HCT116 (cell line): ENCODE measurements around the gene PPT2. TPM values are rescaled to one million over a fixed set of nuclear protein-coding genes. Genes with fewer than 3 reads are reported as not detected.

ENCODE experiments used
- ATAC-seq: fragments of 200-7000 bp; cut with Tn5 transposase; 2 replicates; pipeline ENCODE4 v1.9.1; 2020; ENCODE audit warnings: mild to moderate bottlenecking, moderate library complexity
- Bru-seq: library from RNA; stranded (reverse); fragments of 400-500 nt; gene quantifications from one replicate; lab custom pipeline; 2021; lab: Mats Ljungman, UMichigan
- BruChase-seq, 2 experiments: library from RNA; stranded (reverse); fragments of 400-500 nt; gene quantifications; one replicate each; lab custom pipeline; 2021; lab: Mats Ljungman, UMichigan
- BruUV-seq: library from RNA; stranded (reverse); fragments of 400-500 nt; replicated peaks from 2 replicates; lab custom pipeline; 2021; lab: Mats Ljungman, UMichigan
- CTCF ChIA-PET: fragments of 300-600 bp; sonication (Branson Sonifier 250); formaldehyde crosslinking; loops from one replicate; lab custom pipeline; 2021; ENCODE audit warnings: antibody characterized with exemption; lab: Charles Lee
- POLR2A ChIA-PET: fragments of 300-600, 350-600 bp; sonication (Branson Sonifier 250); formaldehyde crosslinking; loops from one replicate; lab custom pipeline; 2021; ENCODE audit warnings: antibody characterized with exemption; lab: Charles Lee
- RAD21 ChIA-PET, 2 experiments: fragments of 300-600 bp; sonication (Branson Sonifier 250); formaldehyde crosslinking; loops; one replicate each; lab custom pipeline; 2023; ENCODE audit warnings: low total read pairs in 2 of 2; ENCODE audit not compliant: uncharacterized antibody in 2 of 2, unreplicated experiment in 2 of 2, low non-redundant PET in 1 of 2; lab: Charles Lee
- DNase-seq: peaks from one replicate; pipeline ENCODE4 v3.0.0-alpha.2; 2010; ENCODE audit warnings: low read depth, low spot score
- H2AFZ ChIP-seq: fragments of 200-600 bp; shearing (Covaris generic), sonication (generic); 2 replicates; pipeline ENCODE4 v1.6.1; 2017; ENCODE audit warnings: low read depth, mixed run types, mixed read lengths, antibody characterized with exemption, low read length; ENCODE audit not compliant: poor library complexity, severe bottlenecking
- H3K27ac ChIP-seq: 2 replicates; pipeline ENCODE4 v1.5.1; 2012; ENCODE audit warnings: low read depth, low read length
- H3K27me3 ChIP-seq: fragments of 200-600 bp; sonication (generic); 2 replicates; pipeline ENCODE4 v1.6.1; 2016; ENCODE audit warnings: mixed run types, low read length, mixed read lengths; ENCODE audit not compliant: insufficient read depth
- H3K36me3 ChIP-seq, 2 experiments: fragments of 200-500 bp in 1 of 2; fragments of 200-600 bp in 1 of 2; sonication (Bioruptor generic) in 1 of 2; sonication (generic) in 1 of 2; 2 replicates each; pipeline versions ENCODE4 v1.5.1 to v1.6.1; 2014 to 2016; ENCODE audit warnings: low read length in 2 of 2, inconsistent platforms in 1 of 2, mixed read lengths in 1 of 2, mixed run types in 1 of 2; ENCODE audit not compliant: insufficient read depth in 2 of 2, control insufficient read depth in 1 of 2
- H3K4me1 ChIP-seq, 2 experiments: fragments of 200-600 bp in 1 of 2; sonication (generic) in 1 of 2; 2 replicates each; pipeline versions ENCODE4 v1.5.1 to v1.6.1; 2012 to 2017; ENCODE audit warnings: low read length in 2 of 2, inconsistent platforms in 1 of 2, mild to moderate bottlenecking in 1 of 2, mixed read lengths in 1 of 2, mixed run types in 1 of 2, moderate library complexity in 1 of 2; ENCODE audit not compliant: insufficient read depth in 2 of 2, control insufficient read depth in 1 of 2
- H3K4me2 ChIP-seq: fragments of 200-600 bp; sonication (generic); 2 replicates; pipeline ENCODE4 v1.6.1; 2017; ENCODE audit warnings: mixed run types, low read length, mixed read lengths
- H3K4me3 ChIP-seq, 2 experiments: fragments of 200-600 bp in 1 of 2; sonication (generic) in 1 of 2; replicated peaks in 1 of 2; 2 replicates each; pipeline ENCODE4 v1.5.1; 2011 to 2016; ENCODE audit warnings: low read length in 2 of 2, control low read depth in 1 of 2, low read depth in 1 of 2, mild to moderate bottlenecking in 1 of 2, mixed read lengths in 1 of 2, mixed run types in 1 of 2
- H3K79me2 ChIP-seq: fragments of 200-600 bp; sonication (generic); 2 replicates; pipeline ENCODE4 v1.6.1; 2017; ENCODE audit warnings: mild to moderate bottlenecking, mixed run types, low read length, moderate library complexity, mixed read lengths; ENCODE audit not compliant: insufficient read depth
- H3K9ac ChIP-seq: fragments of 200-600 bp; sonication (generic); 2 replicates; pipeline ENCODE4 v1.6.1; 2016; ENCODE audit warnings: low read length, mixed read lengths
- H3K9me2 ChIP-seq: fragments of 200-600 bp; sonication (generic), shearing (Covaris generic); 2 replicates; pipeline ENCODE4 v1.6.1; 2017; ENCODE audit warnings: mixed run types, mild to moderate bottlenecking, moderate library complexity; ENCODE audit not compliant: insufficient read depth
- H3K9me3 ChIP-seq, 2 experiments: fragments of 200-500 bp in 1 of 2; fragments of 200-600 bp in 1 of 2; sonication (Bioruptor generic) in 1 of 2; sonication (generic) in 1 of 2; 2 replicates each; pipeline ENCODE4 v1.6.1; 2014 to 2017; ENCODE audit warnings: low read length in 2 of 2, mixed read lengths in 2 of 2, inconsistent platforms in 1 of 2, low read depth in 1 of 2, mild to moderate bottlenecking in 1 of 2, mixed run types in 1 of 2, moderate library complexity in 1 of 2; ENCODE audit not compliant: control insufficient read depth in 1 of 2, insufficient read depth in 1 of 2
- H4K20me1 ChIP-seq: fragments of 200-600 bp; sonication (generic), shearing (Covaris generic); 2 replicates; pipeline ENCODE4 v1.6.1; 2017; ENCODE audit warnings: mixed run types, mild to moderate bottlenecking, moderate library complexity; ENCODE audit not compliant: insufficient read depth
- ATF3 ChIP-seq: IDR thresholded peaks from 2 replicates; pipeline ENCODE4 v1.6.1; 2012
- CBX3 ChIP-seq: IDR thresholded peaks from 2 replicates; pipeline ENCODE4 v1.6.1; 2012; ENCODE audit warnings: low read depth
- CEBPB ChIP-seq: IDR thresholded peaks from 2 replicates; pipeline ENCODE4 v1.6.1; 2012; ENCODE audit warnings: low read depth
- CTCF ChIP-seq, 3 experiments: fragments of 200-600 bp in 1 of 3; sonication (generic) in 1 of 3; IDR thresholded peaks in 2 of 3; conservative IDR thresholded peaks in 1 of 3; 2 replicates each; pipeline ENCODE4 v1.5.1; 2012 to 2017; ENCODE audit warnings: low read depth in 2 of 3, low read length in 2 of 3, antibody characterized with exemption in 1 of 3, borderline replicate concordance in 1 of 3, control low read depth in 1 of 3, mild to moderate bottlenecking in 1 of 3, mixed read lengths in 1 of 3, mixed run types in 1 of 3, moderate library complexity in 1 of 3; ENCODE audit not compliant: insufficient read depth in 1 of 3
- EGR1 ChIP-seq: IDR thresholded peaks from 2 replicates; pipeline ENCODE4 v1.6.1; 2012; ENCODE audit warnings: low read depth
- EZH2 ChIP-seq: fragments of 200-600 bp; sonication (generic); IDR thresholded peaks from 2 replicates; pipeline ENCODE4 v1.6.1; 2017; ENCODE audit warnings: antibody characterized with exemption, mixed run types
- FOSL1 ChIP-seq: IDR thresholded peaks from 2 replicates; pipeline ENCODE4 v1.6.1; 2012; ENCODE audit warnings: low read depth
- JUND ChIP-seq: IDR thresholded peaks from 2 replicates; pipeline ENCODE4 v1.6.1; 2012
- MAX ChIP-seq: IDR thresholded peaks from 2 replicates; pipeline ENCODE4 v1.6.1; 2012
- POLR2A ChIP-seq: IDR thresholded peaks from 2 replicates; pipeline ENCODE4 v1.7.0; 2011; ENCODE audit warnings: borderline replicate concordance; ENCODE audit not compliant: insufficient read depth, insufficient read length; ENCODE audit errors: extremely low read depth
- POLR2AphosphoS5 ChIP-seq: IDR thresholded peaks from 2 replicates; pipeline ENCODE4 v1.6.1; 2011; ENCODE audit warnings: mild to moderate bottlenecking, low read depth, low read length, moderate library complexity
- SIN3A ChIP-seq: IDR thresholded peaks from 2 replicates; pipeline ENCODE4 v1.6.1; 2012; ENCODE audit warnings: low read depth
- SP1 ChIP-seq: IDR thresholded peaks from 2 replicates; pipeline ENCODE4 v1.6.1; 2012; ENCODE audit warnings: low read depth
- SRF ChIP-seq: IDR thresholded peaks from 2 replicates; pipeline ENCODE4 v1.6.1; 2012; ENCODE audit warnings: low read depth
- TCF7L2 ChIP-seq: IDR thresholded peaks from 2 replicates; pipeline ENCODE4 v1.7.0; 2011; ENCODE audit warnings: borderline replicate concordance, inconsistent platforms; ENCODE audit not compliant: insufficient read depth, insufficient read length; ENCODE audit errors: extremely low read depth
- YY1 ChIP-seq: IDR thresholded peaks from 2 replicates; pipeline ENCODE4 v1.6.1; 2011; ENCODE audit warnings: low read length, low read depth, moderate library complexity, mild to moderate bottlenecking; ENCODE audit not compliant: insufficient replicate concordance; ENCODE audit errors: extremely low read depth
- ZBTB33 ChIP-seq: IDR thresholded peaks from 2 replicates; pipeline ENCODE4 v1.6.1; 2011; ENCODE audit warnings: mild to moderate bottlenecking, low read length, moderate library complexity; ENCODE audit not compliant: insufficient replicate concordance; ENCODE audit errors: extremely low read depth
- ZFX ChIP-seq: fragments of 450-650 bp; IDR thresholded peaks from 2 replicates; pipeline ENCODE4 v1.6.1; 2017
- ZNF274 ChIP-seq: fragments of 200-500 bp; sonication (Bioruptor generic); IDR thresholded peaks from 2 replicates; pipeline ENCODE4 v1.6.1; 2014; ENCODE audit warnings: mild to moderate bottlenecking, low read depth, low read length, inconsistent platforms
- intact Hi-C: fragments of 100-400 bp; cut with micrococcal nuclease; formaldehyde crosslinking; loops from 2 replicates; pipeline ENCODE4 v1.10.0; 2022
- long read RNA-seq: library from polyadenylated mRNA; unstranded; transcript quantifications from one replicate; pipeline ENCODE4 v2.0.0, GENCODE V29; 2021; ENCODE audit not compliant: unreplicated experiment
- polyA plus RNA-seq: library from polyadenylated mRNA; unstranded; fragments of >200 nt; gene quantifications from 2 replicates; pipeline ENCODE4 v1.2.1, GENCODE V29; 2012; ENCODE audit warnings: missing spikeins
- total RNA-seq: library from RNA; stranded (reverse); gene quantifications from one replicate; pipeline ENCODE4 v1.2.1, GENCODE V29; 2021; ENCODE audit not compliant: unreplicated experiment

Gene PPT2
- 21.0 TPM for total RNA-seq
- polyA plus RNA-seq, result 12.8 and 16.4 TPM in 2 replicates
- percentile 76 among the genes with signal in this experiment for Bru-seq, nascent RNA
- percentile 95 among the genes with signal in this experiment for BruChase-seq, experiment 1, labeled RNA remaining after a 6-hour chase
- BruChase-seq, experiment 2, labeled RNA remaining after a 2-hour chase, result percentile 95 among the genes with signal in this experiment
- long read RNA-seq, partial matches to known transcripts, result 4 of 6 reads
- long read RNA-seq, other reads (novel, unspliced or antisense), result 1 of 6 reads

- no peaks in the 10 kb centered on the region for H3K9me3 ChIP-seq
- H2AFZ ChIP-seq, result no peak within 1 kb of the TSS
- no peaks in the 10 kb centered on the region for H3K27me3 ChIP-seq
- ATAC-seq (peak; percentile 82), DNase-seq (peak; percentile 90)
- H3K4me3 ChIP-seq, result peak within 1 kb of the TSS; percentile 93 to 95
- TSS peak; percentile 77 for BruUV-seq
- peak within 1 kb of the TSS; percentile 95 for H3K4me2 ChIP-seq
- H4K20me1 ChIP-seq, result no peaks in the 10 kb centered on the region
- peaks cover 12 to 25% of the 10 kb centered on the region in 2 experiments for H3K4me1 ChIP-seq
- peaks cover 12 to 17% of the 10 kb centered on the region in 2 experiments; a peak in 3 of 4 replicates for H3K36me3 ChIP-seq
- ChIA-PET POLR2A (no interaction called here), CTCF (interaction anchor here (0.5 to 1.2 kb wide), 3 partner anchors 35 to 66 kb away, joined by 3 to 6 read pairs (median 6); no protein-coding TSS in a partner anchor), RAD21 (interaction anchor here in 1 of 2 experiments (0.7 kb wide), 1 partner anchor 42 kb away, joined by 4 read pairs; no protein-coding TSS in a partner anchor)
- no peaks in the 10 kb centered on the region for H3K9me2 ChIP-seq
- H3K9ac ChIP-seq, result peak within 1 kb of the TSS; percentile 93
- H3K79me2 ChIP-seq, result peaks cover 16% of the 10 kb centered on the region
- H3K27ac ChIP-seq, result peak within 1 kb of the TSS; percentile 98
- intact Hi-C loops, result loop anchor here (1.0 kb wide), 2 partner anchors 24 to 35 kb away; partner anchors contain the start of gene FKBPL
- TF ChIP-seq CEBPB (no peak), YY1 (peak; percentile 63), MAX (peak; percentile 57; the same call in 1 of the 2 replicates), SRF (peak; percentile 83; the same call in 1 of the 2 replicates), ZFX (peak; percentile 40; the same call in 1 of the 2 replicates), POLR2A (peak; percentile 18), ATF3 (no peak), EZH2 (no peak), SIN3A (peak; percentile 86), CBX3 (no peak), ZNF274 (no peak), JUND (peak; percentile 62), ZBTB33 (peak; percentile 68), POLR2AphosphoS5 (peak; percentile 78), EGR1 (0 out of 2 replicates have a peak, but pooled peaks have one; percentile 39), SP1 (peak; percentile 89), TCF7L2 (peak; percentile 10), CTCF (IDR thresholded peaks at IDR 0.05 in 2 of 3, conservative IDR thresholded peaks at IDR 0.05 in 1 of 3; ENCODE audit: borderline replicate concordance in 1 of 3, insufficient read depth in 1 of 3, low read depth in 2 of 3, low read length in 2 of 3) (peak in 1 of 3 experiments; percentile 32; a peak in 2 of 6 replicates), FOSL1 (no peak)
These were observed at the start of gene PPT2 for GRCh38 chr6:32153564-32154513. Gene PPT2 (plus strand): TSS chr6:32154141. CDS start chr6:32154595, 454 bp downstream.
